Hepatocyte (in vitro differentiated cells): ENCODE results near the gene MRPL3. TPM values are rescaled to one million over a fixed set of nuclear protein-coding genes. Genes with fewer than 3 reads are reported as not detected.

Experiments
- DNase-seq: peaks from one replicate; pipeline ENCODE4 v3.0.0-alpha.2; 2016; ENCODE audit warnings: low spot score
- H2AFZ ChIP-seq: fragments of 200-600 bp; sonication (generic); 2 replicates; pipeline ENCODE4 v1.6.0; 2016; ENCODE audit warnings: antibody characterized with exemption, mild to moderate bottlenecking
- H3K27ac ChIP-seq: fragments of 200-600 bp; sonication (generic); 2 replicates; pipeline ENCODE4 v1.5.1; 2016; ENCODE audit warnings: mild to moderate bottlenecking
- H3K27me3 ChIP-seq: fragments of 200-600 bp; sonication (generic); 2 replicates; pipeline ENCODE4 v1.6.1; 2016
- H3K36me3 ChIP-seq: fragments of 200-600 bp; sonication (generic); replicated peaks from 2 replicates; pipeline ENCODE4 v1.5.1; 2016; ENCODE audit warnings: low read depth; ENCODE audit not compliant: insufficient read depth
- H3K4me1 ChIP-seq: fragments of 200-600 bp; sonication (generic); 2 replicates; pipeline ENCODE4 v1.5.1; 2016; ENCODE audit warnings: mild to moderate bottlenecking, moderate library complexity; ENCODE audit not compliant: insufficient read depth
- H3K4me2 ChIP-seq: fragments of 200-600 bp; sonication (generic); 2 replicates; pipeline ENCODE4 v1.6.0; 2016
- H3K4me3 ChIP-seq: fragments of 200-600 bp; sonication (generic); 2 replicates; pipeline ENCODE4 v1.5.1; 2016; ENCODE audit warnings: mild to moderate bottlenecking
- H3K79me2 ChIP-seq: fragments of 200-600 bp; sonication (generic); 2 replicates; pipeline ENCODE4 v1.6.0; 2017; ENCODE audit warnings: mild to moderate bottlenecking
- H3K9me2 ChIP-seq: fragments of 200-600 bp; sonication (generic); replicated peaks from 2 replicates; pipeline ENCODE4 v1.6.0; 2017; ENCODE audit warnings: mild to moderate bottlenecking; ENCODE audit not compliant: insufficient read depth
- H3K9me3 ChIP-seq: fragments of 200-600 bp; sonication (generic); 2 replicates; pipeline ENCODE4 v1.5.1; 2016; ENCODE audit warnings: low read depth, mild to moderate bottlenecking
- H4K20me1 ChIP-seq: fragments of 200-600 bp; sonication (generic); 2 replicates; pipeline ENCODE4 v1.6.0; 2016; ENCODE audit warnings: mild to moderate bottlenecking; ENCODE audit not compliant: insufficient read depth, poor library complexity, severe bottlenecking
- EZH2 ChIP-seq: fragments of 200-600 bp; sonication (generic); IDR thresholded peaks from 2 replicates; pipeline ENCODE4 v1.6.1; 2016; ENCODE audit warnings: antibody characterized with exemption, mild to moderate bottlenecking, borderline replicate concordance
- EZH2phosphoT487 ChIP-seq: fragments of 200-600 bp; sonication (generic); IDR thresholded peaks from one replicate; pipeline ENCODE4 v1.6.1; 2018; ENCODE audit warnings: antibody characterized with exemption, mild to moderate bottlenecking, low read depth, moderate library complexity; ENCODE audit not compliant: unreplicated experiment, severe bottlenecking
- WGBS: methylation state at CpG from one replicate; pipeline ENCODE4 v1.1.6; 2016; ENCODE audit warnings: low lambda C conversion rate; ENCODE audit errors: missing lambda C conversion rate; 5-methylcytosine and 5-hydroxymethylcytosine counted together
- polyA plus RNA-seq: library from polyadenylated mRNA; unstranded; fragments of >200 nt; fragmentation: Nextera tagmentation; extraction: Ambion mirVana; gene quantifications from 2 replicates; pipeline ENCODE4 v1.2.1, GENCODE V29; 2016
- total RNA-seq: library from RNA; depleted of rRNA; stranded (reverse); fragments of >200 nt; gene quantifications from 2 replicates; pipeline ENCODE4 v1.2.3, GENCODE V29; 2014
- TF ChIP-seq, protein P1 (sequence below): fragments of 200-600 bp; sonication (generic); IDR thresholded peaks from 2 replicates; pipeline ENCODE4 v1.5.1; 2016; ENCODE audit warnings: antibody characterized with exemption, mild to moderate bottlenecking; ENCODE audit not compliant: poor library complexity

The MRPL3 gene
- total and polyA plus RNA-seq, 2 experiments from 2014 or later, result 87.8 to 113 TPM

DNA sequence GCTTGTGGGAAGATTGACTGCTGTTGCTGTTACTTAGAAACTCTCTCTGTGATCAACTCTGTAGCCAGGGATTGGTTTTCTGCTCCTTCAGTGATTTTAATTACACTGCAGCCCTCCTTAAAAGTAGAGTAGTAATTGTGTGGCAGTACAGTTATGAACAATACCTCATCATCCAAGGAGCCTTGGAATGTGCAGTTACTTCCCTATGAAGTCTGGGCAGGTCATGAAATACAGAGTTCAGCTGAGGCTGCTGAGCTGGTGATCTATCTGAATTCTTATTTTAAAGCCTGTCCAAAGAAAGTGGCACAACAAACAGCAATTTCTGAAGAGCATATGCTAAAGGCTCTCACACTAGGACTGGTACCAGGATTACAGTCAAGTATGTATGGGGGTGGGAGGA lies 37.4 kb upstream of the MRPL3 start:
- H3K4me1 ChIP-seq, result no peaks in the 10 kb centered on the region
- no peaks in the 10 kb centered on the region for H3K27me3 ChIP-seq
- H3K9me2 ChIP-seq, result no peaks in the 10 kb centered on the region
- H2AFZ ChIP-seq, result no peak overlapping the region
- no peaks in the 10 kb centered on the region for H3K79me2 ChIP-seq
- H3K36me3 ChIP-seq, result no peaks in the 10 kb centered on the region
- no peak overlapping the region for H3K4me2 ChIP-seq
- H3K9me3 ChIP-seq, result no peaks in the 10 kb centered on the region
- no peak for DNase-seq
- no peaks in the 10 kb centered on the region for H4K20me1 ChIP-seq
- H3K27ac ChIP-seq, result no peak overlapping the region
- TF ChIP-seq, protein P1, sequence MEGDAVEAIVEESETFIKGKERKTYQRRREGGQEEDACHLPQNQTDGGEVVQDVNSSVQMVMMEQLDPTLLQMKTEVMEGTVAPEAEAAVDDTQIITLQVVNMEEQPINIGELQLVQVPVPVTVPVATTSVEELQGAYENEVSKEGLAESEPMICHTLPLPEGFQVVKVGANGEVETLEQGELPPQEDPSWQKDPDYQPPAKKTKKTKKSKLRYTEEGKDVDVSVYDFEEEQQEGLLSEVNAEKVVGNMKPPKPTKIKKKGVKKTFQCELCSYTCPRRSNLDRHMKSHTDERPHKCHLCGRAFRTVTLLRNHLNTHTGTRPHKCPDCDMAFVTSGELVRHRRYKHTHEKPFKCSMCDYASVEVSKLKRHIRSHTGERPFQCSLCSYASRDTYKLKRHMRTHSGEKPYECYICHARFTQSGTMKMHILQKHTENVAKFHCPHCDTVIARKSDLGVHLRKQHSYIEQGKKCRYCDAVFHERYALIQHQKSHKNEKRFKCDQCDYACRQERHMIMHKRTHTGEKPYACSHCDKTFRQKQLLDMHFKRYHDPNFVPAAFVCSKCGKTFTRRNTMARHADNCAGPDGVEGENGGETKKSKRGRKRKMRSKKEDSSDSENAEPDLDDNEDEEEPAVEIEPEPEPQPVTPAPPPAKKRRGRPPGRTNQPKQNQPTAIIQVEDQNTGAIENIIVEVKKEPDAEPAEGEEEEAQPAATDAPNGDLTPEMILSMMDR, result no peak
- TF ChIP-seq EZH2phosphoT487 (no peak), EZH2 (no peak)
- no peak overlapping the region for H3K4me3 ChIP-seq

DNA sequence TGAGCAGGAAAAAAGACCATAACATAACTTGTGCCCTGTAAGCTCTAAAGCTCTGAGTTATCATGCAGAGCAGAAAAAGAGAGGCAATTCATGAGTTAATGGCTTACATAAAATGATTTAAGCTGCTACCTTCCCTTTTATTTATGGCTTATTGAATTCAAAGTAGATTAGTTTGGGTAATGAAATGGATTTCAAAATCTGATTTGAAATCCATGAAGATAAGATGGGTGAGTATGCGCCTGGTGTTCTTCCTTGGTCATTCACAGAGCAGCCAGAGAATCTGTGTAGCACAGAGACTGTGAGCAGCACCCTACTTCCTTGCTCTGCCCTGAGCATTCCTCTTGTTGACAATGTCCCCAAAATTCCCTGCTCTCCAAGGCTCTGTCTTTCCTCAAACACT lies 36.2 kb upstream of the MRPL3 start:
- Histone ChIP-seq H3K36me3 (no peaks in the 10 kb centered on the region), H3K27me3 (no peaks in the 10 kb centered on the region), H3K4me3 (no peak overlapping the region), H3K4me1 (no peaks in the 10 kb centered on the region), H3K9me3 (no peaks in the 10 kb centered on the region), H3K9me2 (no peaks in the 10 kb centered on the region), H3K79me2 (no peaks in the 10 kb centered on the region), H2AFZ (no peak overlapping the region), H3K27ac (no peak overlapping the region), H3K4me2 (no peak overlapping the region), H4K20me1 (no peaks in the 10 kb centered on the region)
- no peak for DNase-seq
- 100% methylated on average over 1 of the region's 1 CpG for WGBS
- TF ChIP-seq EZH2phosphoT487 (no peak), EZH2 (no peak)
- TF ChIP-seq, protein P1, result no peak

DNA sequence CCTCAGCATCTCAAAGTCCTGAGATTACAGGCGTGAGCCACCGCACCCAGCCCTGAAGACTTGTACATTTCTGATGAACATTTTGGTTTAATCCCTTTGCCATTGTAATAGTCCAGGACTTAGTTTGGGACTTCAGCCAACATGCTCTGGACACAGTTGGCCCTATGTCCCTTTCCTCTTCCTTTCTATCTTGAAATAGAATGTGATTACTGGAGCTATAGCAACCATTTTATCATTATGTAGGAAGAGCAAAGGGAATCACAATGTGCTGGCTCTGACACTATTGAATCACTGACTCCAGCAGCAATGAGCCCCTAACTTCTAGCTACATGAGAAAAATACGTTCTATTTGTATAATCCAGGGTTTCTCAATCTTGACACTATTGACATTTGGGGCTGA lies 34.8 kb upstream of the MRPL3 start:
- H3K4me2 ChIP-seq, result no peak overlapping the region
- no peaks in the 10 kb centered on the region for H3K9me3 ChIP-seq
- TF ChIP-seq EZH2 (no peak), EZH2phosphoT487 (no peak)
- TF ChIP-seq, protein P1, result no peak
- no peak overlapping the region for H3K27ac ChIP-seq
- H3K4me3 ChIP-seq, result no peak overlapping the region
- no peaks in the 10 kb centered on the region for H3K9me2 ChIP-seq
- no peaks in the 10 kb centered on the region for H3K79me2 ChIP-seq
- H3K36me3 ChIP-seq, result no peaks in the 10 kb centered on the region
- 96% methylated on average over 3 of the region's 3 CpGs for WGBS
- DNase-seq, result no peak
- no peaks in the 10 kb centered on the region for H4K20me1 ChIP-seq
- no peaks in the 10 kb centered on the region for H3K4me1 ChIP-seq
- no peaks in the 10 kb centered on the region for H3K27me3 ChIP-seq
- no peak overlapping the region for H2AFZ ChIP-seq

DNA sequence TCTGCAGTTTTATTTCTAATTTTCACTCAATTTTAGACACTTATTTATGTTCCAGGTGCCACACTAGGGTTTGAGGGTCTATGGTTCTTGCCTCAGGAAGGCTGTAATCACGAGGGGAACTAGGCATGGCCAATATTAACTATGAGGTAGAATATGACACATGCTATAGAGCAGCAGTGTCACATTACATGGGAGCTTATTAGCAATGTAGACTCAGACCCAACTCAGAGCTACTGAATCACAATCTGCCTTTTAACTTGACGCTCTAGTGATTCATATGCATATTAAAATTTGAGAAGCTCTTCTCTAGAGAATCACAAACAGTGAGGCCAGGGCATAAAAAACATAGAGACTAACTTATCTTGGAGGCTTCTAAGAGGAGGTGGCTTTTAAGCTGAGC lies 32.8 kb upstream of the MRPL3 start:
- TF ChIP-seq EZH2phosphoT487, result no peak
- TF ChIP-seq EZH2, result no peak
- TF ChIP-seq, protein P1, result no peak
- H3K79me2 ChIP-seq, result no peaks in the 10 kb centered on the region
- no peaks in the 10 kb centered on the region for H3K9me2 ChIP-seq
- no peak overlapping the region for H3K4me3 ChIP-seq
- H2AFZ ChIP-seq, result no peak overlapping the region
- no peak overlapping the region for H3K27ac ChIP-seq
- no peaks in the 10 kb centered on the region for H3K4me1 ChIP-seq
- DNase-seq, result no peak
- H3K27me3 ChIP-seq, result no peaks in the 10 kb centered on the region
- no peaks in the 10 kb centered on the region for H4K20me1 ChIP-seq
- no peaks in the 10 kb centered on the region for H3K9me3 ChIP-seq
- H3K4me2 ChIP-seq, result no peak overlapping the region
- H3K36me3 ChIP-seq, result no peaks in the 10 kb centered on the region
- 49% methylated on average over 2 of the region's 2 CpGs for WGBS
